ENCODE results near the gene CDC20. TPM values are rescaled to one million over a fixed set of nuclear protein-coding genes. Genes with fewer than 3 reads are reported as not detected.
A peak's percentile ranks its signal among the peaks of the same experiment; 100 is the strongest.

CDC20 gene
- polyA plus RNA-seq, 1 donor, result 20.7 TPM

DNA sequence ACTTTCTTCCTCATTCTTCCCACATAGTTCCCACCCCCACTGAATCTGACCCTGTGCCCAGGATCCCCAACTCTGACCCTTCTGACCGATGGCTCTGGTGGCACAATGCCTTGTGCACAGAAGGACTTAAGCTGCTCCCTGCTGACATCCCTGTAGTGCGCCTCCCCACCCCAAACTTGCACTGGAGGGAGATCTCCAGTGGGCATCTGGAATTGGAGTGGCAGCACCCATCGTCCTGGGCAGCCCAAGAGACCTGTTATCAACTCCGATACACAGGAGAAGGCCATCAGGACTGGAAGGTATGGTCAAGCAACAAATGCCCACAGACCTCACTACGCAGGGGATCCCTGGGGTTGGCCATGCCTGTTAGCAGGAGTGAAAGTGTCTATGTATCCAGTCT is 12.1 kb upstream of the CDC20 start:
- H3K27ac ChIP-seq (ENCODE audit: low read length), result no peak overlapping the region
- H3K27me3 ChIP-seq (ENCODE audit: control insufficient read depth, insufficient read depth, low read length), result peaks cover 4% of the 10 kb centered on the region
- WGBS (ENCODE audit: insufficient coverage, low lambda C conversion rate), result no CpG with 5 or more reads among the region's 5 CpGs
- H3K9me3 ChIP-seq (ENCODE audit: control insufficient read depth, low read depth, low read length), result no peaks in the 10 kb centered on the region
- peaks cover 27% of the 10 kb centered on the region for H3K4me1 ChIP-seq (ENCODE audit: control insufficient read depth, insufficient read depth, low read length)
- no peak overlapping the region for H3K4me3 ChIP-seq (ENCODE audit: low read length)
- DNase-seq, result no peak
- H3K36me3 ChIP-seq (ENCODE audit: control insufficient read depth, insufficient read depth, low read length), result no peaks in the 10 kb centered on the region

DNA sequence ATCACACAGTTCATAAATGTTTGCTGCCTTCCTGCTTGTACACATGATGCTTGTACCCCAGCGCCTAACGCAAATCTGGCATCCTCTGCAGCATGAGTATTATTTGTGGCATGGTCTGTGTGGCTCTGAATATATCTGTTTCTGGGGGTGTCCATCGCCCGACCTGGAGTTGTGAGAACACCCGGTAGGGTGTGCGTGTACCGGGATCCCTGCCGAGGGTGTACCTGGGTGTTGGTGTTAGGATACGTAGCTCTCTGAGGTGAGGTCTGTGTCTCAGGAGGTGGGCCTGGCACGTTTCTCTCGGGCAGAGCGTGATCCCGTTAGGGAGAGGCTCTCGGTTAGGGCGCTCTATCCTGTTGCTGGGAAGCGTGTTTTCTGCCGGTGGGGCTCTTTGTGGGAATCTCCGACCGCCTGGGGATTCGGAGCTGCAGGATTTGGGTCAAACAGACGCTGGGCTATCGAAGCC is 10.4 kb upstream of the CDC20 start:
- peak in 1 of 2 donors; percentile 48 for DNase-seq
- Histone ChIP-seq H3K4me3 (ENCODE audit: low read length) (peak overlapping the region; percentile 61), H3K9me3 (ENCODE audit: control insufficient read depth, low read depth, low read length) (no peaks in the 10 kb centered on the region), H3K27ac (ENCODE audit: low read length) (peak overlapping the region; percentile 87), H3K27me3 (ENCODE audit: control insufficient read depth, insufficient read depth, low read length) (peaks cover 4% of the 10 kb centered on the region), H3K36me3 (ENCODE audit: control insufficient read depth, insufficient read depth, low read length) (no peaks in the 10 kb centered on the region), H3K4me1 (ENCODE audit: control insufficient read depth, insufficient read depth, low read length) (peaks cover 27% of the 10 kb centered on the region)
- no CpG with 5 or more reads among the region's 22 CpGs for WGBS (ENCODE audit: insufficient coverage, low lambda C conversion rate)

DNA sequence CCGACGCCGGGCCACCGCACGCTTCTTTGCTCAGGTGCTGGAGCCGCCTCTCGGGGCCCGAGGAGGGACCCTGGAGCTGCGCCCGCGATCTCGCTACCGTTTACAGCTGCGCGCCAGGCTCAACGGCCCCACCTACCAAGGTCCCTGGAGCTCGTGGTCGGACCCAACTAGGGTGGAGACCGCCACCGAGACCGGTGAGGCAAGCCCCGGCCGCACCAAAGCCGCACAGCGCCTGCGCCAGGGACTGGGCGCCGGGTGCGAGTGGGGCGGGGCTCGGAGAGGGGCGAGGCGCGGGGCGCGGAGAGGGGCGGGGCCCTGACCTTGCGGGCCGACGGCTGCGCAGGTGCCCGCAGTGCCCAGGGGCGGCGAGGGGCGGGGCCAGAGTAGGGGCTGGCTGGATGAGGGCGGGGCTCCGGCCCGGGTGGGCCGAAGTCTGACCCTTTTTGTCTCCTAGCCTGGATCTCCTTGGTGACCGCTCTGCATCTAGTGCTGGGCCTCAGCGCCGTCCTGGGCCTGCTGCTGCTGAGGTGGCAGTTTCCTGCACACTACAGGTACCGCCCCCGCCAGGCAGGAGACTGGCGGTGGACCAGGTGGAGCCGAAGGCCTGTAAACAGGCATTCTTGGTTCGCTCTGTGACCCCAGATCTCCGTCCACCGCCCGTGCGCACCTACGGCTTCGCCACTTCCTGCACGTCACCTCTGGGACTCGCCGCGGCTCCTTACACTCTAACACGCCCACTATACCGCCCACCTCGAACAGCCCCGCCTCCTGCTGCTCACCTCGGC is 9.8 kb upstream of the CDC20 start:
- H3K36me3 ChIP-seq (ENCODE audit: control insufficient read depth, insufficient read depth, low read length), result no peaks in the 10 kb centered on the region
- peak; percentile 93 to 95 for DNase-seq
- no peaks in the 10 kb centered on the region for H3K9me3 ChIP-seq (ENCODE audit: control insufficient read depth, low read depth, low read length)
- peak overlapping the region; percentile 87 for H3K27ac ChIP-seq (ENCODE audit: low read length)
- peaks cover 27% of the 10 kb centered on the region for H3K4me1 ChIP-seq (ENCODE audit: control insufficient read depth, insufficient read depth, low read length)
- peak overlapping the region; percentile 61 for H3K4me3 ChIP-seq (ENCODE audit: low read length)
- WGBS (ENCODE audit: insufficient coverage, low lambda C conversion rate), result no CpG with 5 or more reads among the region's 72 CpGs
- H3K27me3 ChIP-seq (ENCODE audit: control insufficient read depth, insufficient read depth, low read length), result peaks cover 4% of the 10 kb centered on the region

DNA sequence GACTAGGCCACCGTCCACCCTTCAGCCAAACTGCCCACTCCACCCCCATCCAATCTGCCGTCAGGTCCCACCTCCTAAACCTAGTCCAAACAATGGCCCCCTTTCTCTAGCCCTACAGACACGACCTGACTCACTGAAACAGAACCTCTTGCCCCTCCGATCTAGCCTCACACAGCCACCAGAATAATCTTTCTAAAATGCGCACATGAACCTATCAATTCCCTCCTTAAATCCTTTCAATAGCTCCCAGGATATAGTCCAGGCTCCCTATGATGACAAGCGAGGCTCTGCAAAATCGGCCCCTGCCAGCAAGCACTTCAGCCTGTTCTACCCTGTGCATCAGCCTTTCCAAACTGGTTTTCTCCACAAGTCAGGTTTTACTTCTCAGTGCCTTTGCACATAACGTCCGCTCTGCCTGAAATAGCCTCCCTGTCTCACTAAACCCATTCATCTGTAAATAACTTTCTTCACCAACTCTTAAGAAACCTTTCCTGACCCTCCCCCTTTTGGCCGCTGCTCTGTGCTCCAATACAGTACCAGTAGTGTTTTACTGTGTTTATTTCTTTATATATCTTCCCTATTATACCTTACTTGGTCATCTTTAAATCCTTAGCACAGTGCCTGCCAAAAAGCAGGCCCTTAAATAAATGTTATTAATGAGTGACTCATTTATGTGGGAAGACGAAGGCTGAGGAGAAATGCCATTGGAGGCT is 9.0 kb upstream of the CDC20 start:
- 80% methylated on average over 3 of the region's 11 CpGs for WGBS (ENCODE audit: insufficient coverage, low lambda C conversion rate)
- H3K4me1 ChIP-seq (ENCODE audit: control insufficient read depth, insufficient read depth, low read length), result peaks cover 22% of the 10 kb centered on the region
- peaks cover 4% of the 10 kb centered on the region for H3K27me3 ChIP-seq (ENCODE audit: control insufficient read depth, insufficient read depth, low read length)
- peak overlapping the region; percentile 49 for H3K4me3 ChIP-seq (ENCODE audit: low read length)
- H3K36me3 ChIP-seq (ENCODE audit: control insufficient read depth, insufficient read depth, low read length), result no peaks in the 10 kb centered on the region
- H3K27ac ChIP-seq (ENCODE audit: low read length), result peak overlapping the region; percentile 87
- no peaks in the 10 kb centered on the region for H3K9me3 ChIP-seq (ENCODE audit: control insufficient read depth, low read depth, low read length)
- no peak for DNase-seq

DNA sequence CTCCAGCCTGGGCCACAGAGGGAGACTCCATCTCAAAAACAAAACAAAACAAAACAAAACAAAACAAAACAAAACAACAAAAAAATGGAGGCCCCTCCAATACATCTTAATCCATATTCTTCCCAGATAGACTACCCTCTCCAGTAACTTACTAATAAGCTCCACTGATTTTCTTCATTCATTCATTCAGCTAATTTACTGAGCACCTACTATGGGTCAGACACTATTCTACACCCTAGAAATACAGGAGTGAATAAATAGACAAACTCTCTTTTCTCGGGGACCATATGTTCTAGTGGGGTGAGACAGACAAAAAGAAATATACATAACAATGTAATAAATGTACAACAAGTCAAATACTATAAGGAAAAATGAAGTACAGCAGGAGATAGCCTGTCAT is 7.8 kb upstream of the CDC20 start:
- Histone ChIP-seq H3K27me3 (ENCODE audit: control insufficient read depth, insufficient read depth, low read length) (peaks cover 4% of the 10 kb centered on the region), H3K36me3 (ENCODE audit: control insufficient read depth, insufficient read depth, low read length) (no peaks in the 10 kb centered on the region), H3K27ac (ENCODE audit: low read length) (no peak overlapping the region), H3K4me1 (ENCODE audit: control insufficient read depth, insufficient read depth, low read length) (peaks cover 14% of the 10 kb centered on the region), H3K4me3 (ENCODE audit: low read length) (no peak overlapping the region), H3K9me3 (ENCODE audit: control insufficient read depth, low read depth, low read length) (no peaks in the 10 kb centered on the region)
- no peak for DNase-seq
- WGBS (ENCODE audit: insufficient coverage, low lambda C conversion rate), result no CpG with 5 or more reads among the region's 1 CpG

DNA sequence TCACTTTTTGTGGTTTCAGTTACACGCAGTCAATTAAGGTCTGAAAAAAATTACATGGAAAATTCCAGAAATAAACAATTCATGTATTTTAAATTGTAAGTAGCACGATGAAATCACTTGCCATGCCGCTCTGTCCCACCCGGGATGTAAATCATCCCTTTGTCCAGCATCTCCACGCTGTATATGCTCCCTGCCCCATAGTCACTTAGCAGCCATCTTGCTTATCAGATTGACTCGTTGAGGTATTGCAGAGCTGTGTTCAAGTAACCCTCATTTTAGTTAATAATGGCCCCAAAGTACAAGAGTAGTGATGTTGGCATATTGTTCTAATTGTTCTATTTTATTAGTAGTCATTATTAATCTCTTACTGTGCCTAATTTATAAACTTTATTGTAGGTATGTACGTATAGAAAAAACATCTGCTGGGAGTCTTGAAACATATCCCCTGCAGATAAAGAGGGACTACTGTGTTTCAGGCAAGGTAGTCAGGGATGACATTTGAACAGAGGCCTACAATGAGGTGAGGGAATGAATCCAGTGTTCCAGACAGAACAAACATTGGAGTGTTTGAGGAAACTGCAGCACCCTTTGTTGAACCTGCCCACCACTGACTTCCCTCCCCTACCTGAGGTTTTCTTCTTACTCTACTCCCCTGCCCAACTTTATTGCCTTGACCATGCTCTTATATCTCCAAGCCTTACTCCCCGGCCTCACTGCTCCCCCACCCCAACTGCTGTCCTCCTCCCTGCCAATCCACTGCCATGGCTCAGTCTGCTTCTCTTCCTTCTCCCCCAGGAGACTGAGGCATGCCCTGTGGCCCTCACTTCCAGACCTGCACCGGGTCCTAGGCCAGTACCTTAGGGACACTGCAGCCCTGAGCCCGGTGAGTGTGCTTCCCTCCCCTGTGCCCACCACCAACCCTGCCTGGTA is 7.1 kb upstream of the CDC20 start:
- H3K27ac ChIP-seq (ENCODE audit: low read length), result no peak overlapping the region
- peaks cover 4% of the 10 kb centered on the region for H3K27me3 ChIP-seq (ENCODE audit: control insufficient read depth, insufficient read depth, low read length)
- no peak for DNase-seq
- 80% methylated on average over 2 of the region's 10 CpGs for WGBS (ENCODE audit: insufficient coverage, low lambda C conversion rate)
- peaks cover 14% of the 10 kb centered on the region for H3K4me1 ChIP-seq (ENCODE audit: control insufficient read depth, insufficient read depth, low read length)
- no peaks in the 10 kb centered on the region for H3K36me3 ChIP-seq (ENCODE audit: control insufficient read depth, insufficient read depth, low read length)
- H3K9me3 ChIP-seq (ENCODE audit: control insufficient read depth, low read depth, low read length), result no peaks in the 10 kb centered on the region
- no peak overlapping the region for H3K4me3 ChIP-seq (ENCODE audit: low read length)

DNA sequence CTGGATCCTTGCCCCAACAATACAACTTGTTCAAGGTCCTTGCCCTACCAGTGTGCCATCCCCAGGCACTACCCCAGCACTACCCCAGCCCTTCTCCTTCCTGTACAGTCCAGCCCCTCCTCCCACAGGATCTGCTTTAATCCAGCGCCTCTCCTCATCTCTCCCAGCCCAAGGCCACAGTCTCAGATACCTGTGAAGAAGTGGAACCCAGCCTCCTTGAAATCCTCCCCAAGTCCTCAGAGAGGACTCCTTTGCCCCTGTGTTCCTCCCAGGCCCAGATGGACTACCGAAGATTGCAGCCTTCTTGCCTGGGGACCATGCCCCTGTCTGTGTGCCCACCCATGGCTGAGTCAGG is 6.5 kb upstream of the CDC20 start:
- Histone ChIP-seq H3K36me3 (ENCODE audit: control insufficient read depth, insufficient read depth, low read length) (no peaks in the 10 kb centered on the region), H3K4me3 (ENCODE audit: low read length) (no peak overlapping the region), H3K4me1 (ENCODE audit: control insufficient read depth, insufficient read depth, low read length) (peaks cover 18% of the 10 kb centered on the region), H3K27me3 (ENCODE audit: control insufficient read depth, insufficient read depth, low read length) (peaks cover 4% of the 10 kb centered on the region), H3K9me3 (ENCODE audit: control insufficient read depth, low read depth, low read length) (no peaks in the 10 kb centered on the region), H3K27ac (ENCODE audit: low read length) (no peak overlapping the region)
- DNase-seq, result no peak
- WGBS (ENCODE audit: insufficient coverage, low lambda C conversion rate), result no CpG with 5 or more reads among the region's 2 CpGs

DNA sequence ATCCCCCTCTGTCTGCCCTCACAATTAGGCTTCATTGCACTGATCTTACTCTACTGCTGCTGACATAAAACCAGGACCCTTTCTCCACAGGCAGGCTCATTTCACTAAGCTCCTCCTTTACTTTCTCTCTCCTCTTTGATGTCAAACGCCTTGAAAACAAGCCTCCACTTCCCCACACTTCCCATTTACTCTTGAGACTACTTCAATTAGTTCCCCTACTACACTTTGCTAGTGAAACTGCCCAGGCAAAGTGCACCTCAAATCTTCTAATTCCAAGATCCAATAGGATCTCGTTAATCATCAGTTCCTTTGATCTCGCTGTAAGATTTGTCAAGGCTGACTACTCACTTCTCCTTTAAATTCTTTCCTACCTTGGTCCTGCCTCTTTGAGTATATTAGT is 5.9 kb upstream of the CDC20 start:
- DNase-seq, result no peak

DNA sequence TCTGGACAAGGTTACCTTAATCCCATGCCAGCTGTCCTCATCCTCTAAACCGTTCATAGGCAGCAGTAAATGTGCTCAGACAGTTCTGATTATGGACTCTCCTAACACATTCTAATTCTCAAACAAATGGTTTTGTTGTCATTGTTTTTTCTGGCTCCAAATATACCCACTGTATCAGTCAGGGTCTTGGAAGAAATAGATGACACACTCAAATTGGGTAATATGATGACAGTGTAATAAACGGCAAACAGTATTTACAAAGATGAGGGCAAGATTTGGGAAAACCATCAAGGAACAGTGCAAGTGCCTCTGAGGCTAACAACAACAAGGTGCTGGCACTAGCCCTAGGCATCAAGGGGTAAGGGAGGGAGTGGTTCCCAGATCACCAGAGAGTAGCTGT is 4.3 kb upstream of the CDC20 start:
- DNase-seq, result no peak
- Histone ChIP-seq H3K27ac (ENCODE audit: low read length) (no peak overlapping the region), H3K4me1 (ENCODE audit: control insufficient read depth, insufficient read depth, low read length) (peaks cover 17% of the 10 kb centered on the region), H3K4me3 (ENCODE audit: low read length) (no peak overlapping the region), H3K9me3 (ENCODE audit: control insufficient read depth, low read depth, low read length) (no peaks in the 10 kb centered on the region), H3K27me3 (ENCODE audit: control insufficient read depth, insufficient read depth, low read length) (no peaks in the 10 kb centered on the region), H3K36me3 (ENCODE audit: control insufficient read depth, insufficient read depth, low read length) (no peaks in the 10 kb centered on the region)
- 80% methylated on average over 1 of the region's 2 CpGs for WGBS (ENCODE audit: insufficient coverage, low lambda C conversion rate)

More for the DNA sequence above, 5.9 kb upstream of the CDC20 start:
- H3K4me3 ChIP-seq (ENCODE audit: low read length), result no peak overlapping the region
- peaks cover 20% of the 10 kb centered on the region for H3K4me1 ChIP-seq (ENCODE audit: control insufficient read depth, insufficient read depth, low read length)
- no peaks in the 10 kb centered on the region for H3K9me3 ChIP-seq (ENCODE audit: control insufficient read depth, low read depth, low read length)
- H3K27me3 ChIP-seq (ENCODE audit: control insufficient read depth, insufficient read depth, low read length), result peaks cover 4% of the 10 kb centered on the region
- WGBS (ENCODE audit: insufficient coverage, low lambda C conversion rate), result 82% methylated on average over 2 of the region's 3 CpGs
- H3K36me3 ChIP-seq (ENCODE audit: control insufficient read depth, insufficient read depth, low read length), result no peaks in the 10 kb centered on the region
- H3K27ac ChIP-seq (ENCODE audit: low read length), result no peak overlapping the region

DNA sequence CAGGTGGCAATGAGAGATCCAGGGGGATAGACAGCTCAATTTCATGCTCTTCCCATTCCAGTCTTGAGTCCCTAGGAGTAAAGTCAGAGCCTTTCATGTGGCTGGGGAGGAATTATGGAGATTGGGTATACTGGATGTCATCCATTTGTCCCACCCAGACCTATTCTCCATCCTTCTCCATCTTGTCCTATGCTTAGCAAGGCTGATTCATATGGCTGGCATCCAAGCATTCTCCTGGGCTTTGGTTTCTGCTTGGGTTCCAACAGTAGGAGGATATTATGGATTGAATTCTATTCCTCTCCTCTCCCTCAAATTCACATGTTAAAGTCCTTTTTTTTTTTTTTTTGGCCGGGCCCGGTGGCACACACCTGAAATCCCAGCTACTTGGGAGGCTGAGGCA is 3.8 kb upstream of the CDC20 start:
- Histone ChIP-seq H3K36me3 (ENCODE audit: control insufficient read depth, insufficient read depth, low read length) (no peaks in the 10 kb centered on the region), H3K27ac (ENCODE audit: low read length) (no peak overlapping the region), H3K4me1 (ENCODE audit: control insufficient read depth, insufficient read depth, low read length) (peaks cover 16% of the 10 kb centered on the region), H3K27me3 (ENCODE audit: control insufficient read depth, insufficient read depth, low read length) (no peaks in the 10 kb centered on the region), H3K9me3 (ENCODE audit: control insufficient read depth, low read depth, low read length) (no peaks in the 10 kb centered on the region), H3K4me3 (ENCODE audit: low read length) (no peak overlapping the region)
- no CpG with 5 or more reads among the region's 2 CpGs for WGBS (ENCODE audit: insufficient coverage, low lambda C conversion rate)
- no peak for DNase-seq
